Esophagus muscularis mucosa (tissue), 2 donors: Measurements from ENCODE around the gene IMPDH2.
A peak's percentile ranks its signal among the peaks of the same experiment; 100 is the strongest.

Source experiments
- POLR2A ChIP-seq: fragments of 450-650 bp; IDR thresholded peaks from one replicate; pipeline ENCODE4 v1.6.1; 2017; ENCODE audit warnings: antibody characterized with exemption, moderate library complexity, mild to moderate bottlenecking, low read depth
- POLR2AphosphoS5 ChIP-seq, 2 donors: sonication (generic); formaldehyde crosslinking; IDR thresholded peaks; one replicate each; pipeline ENCODE4 v1.6.1; 2017; ENCODE audit warnings: antibody characterized with exemption in 2 of 2

DNA sequence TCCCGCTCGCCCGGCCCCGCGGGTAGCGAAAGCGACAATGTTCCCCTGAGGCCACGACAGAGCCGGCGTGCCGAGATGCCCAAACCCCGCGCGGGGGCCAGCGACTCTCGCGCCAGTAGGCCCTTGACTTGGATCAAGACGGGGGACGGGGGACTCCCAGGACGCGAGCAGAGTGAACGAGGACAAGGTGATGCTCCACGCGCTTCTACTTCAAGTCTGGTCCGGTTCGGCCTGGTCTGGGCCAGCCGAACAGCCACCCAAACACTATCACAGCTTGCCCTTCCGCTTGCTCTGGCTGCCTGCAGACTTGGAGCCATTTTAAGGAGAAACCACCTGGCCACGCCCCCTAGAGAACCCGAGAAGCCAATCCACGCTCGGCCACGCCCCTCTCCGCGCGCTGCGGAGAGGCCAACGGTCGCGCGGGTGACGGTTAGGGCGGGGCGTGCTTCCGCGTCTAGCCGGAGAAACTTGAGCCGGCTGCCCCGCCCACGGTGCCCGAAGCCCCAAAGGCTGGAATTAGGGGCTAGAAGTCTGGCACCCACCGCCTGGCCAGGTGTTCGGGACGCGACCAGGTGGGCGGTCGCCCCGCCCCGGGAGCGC is 7.9 kb downstream of the IMPDH2 start:
- TF ChIP-seq POLR2A = peak; percentile 90
- TF ChIP-seq POLR2AphosphoS5 (IDR thresholded peaks at IDR 0.05) = peak; percentile 96 to 98
